HG03442 (cell line): Measurements from ENCODE around the gene RNASEH1.

ENCODE experiments used
- ATAC-seq: cut with Tn5 transposase; IDR thresholded peaks from one replicate; pipeline ENCODE4 v1.9.1; 2021; ENCODE audit warnings: mild to moderate bottlenecking, moderate library complexity; ENCODE audit not compliant: unreplicated experiment

RNASEH1 gene, protein sequence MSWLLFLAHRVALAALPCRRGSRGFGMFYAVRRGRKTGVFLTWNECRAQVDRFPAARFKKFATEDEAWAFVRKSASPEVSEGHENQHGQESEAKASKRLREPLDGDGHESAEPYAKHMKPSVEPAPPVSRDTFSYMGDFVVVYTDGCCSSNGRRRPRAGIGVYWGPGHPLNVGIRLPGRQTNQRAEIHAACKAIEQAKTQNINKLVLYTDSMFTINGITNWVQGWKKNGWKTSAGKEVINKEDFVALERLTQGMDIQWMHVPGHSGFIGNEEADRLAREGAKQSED

DNA sequence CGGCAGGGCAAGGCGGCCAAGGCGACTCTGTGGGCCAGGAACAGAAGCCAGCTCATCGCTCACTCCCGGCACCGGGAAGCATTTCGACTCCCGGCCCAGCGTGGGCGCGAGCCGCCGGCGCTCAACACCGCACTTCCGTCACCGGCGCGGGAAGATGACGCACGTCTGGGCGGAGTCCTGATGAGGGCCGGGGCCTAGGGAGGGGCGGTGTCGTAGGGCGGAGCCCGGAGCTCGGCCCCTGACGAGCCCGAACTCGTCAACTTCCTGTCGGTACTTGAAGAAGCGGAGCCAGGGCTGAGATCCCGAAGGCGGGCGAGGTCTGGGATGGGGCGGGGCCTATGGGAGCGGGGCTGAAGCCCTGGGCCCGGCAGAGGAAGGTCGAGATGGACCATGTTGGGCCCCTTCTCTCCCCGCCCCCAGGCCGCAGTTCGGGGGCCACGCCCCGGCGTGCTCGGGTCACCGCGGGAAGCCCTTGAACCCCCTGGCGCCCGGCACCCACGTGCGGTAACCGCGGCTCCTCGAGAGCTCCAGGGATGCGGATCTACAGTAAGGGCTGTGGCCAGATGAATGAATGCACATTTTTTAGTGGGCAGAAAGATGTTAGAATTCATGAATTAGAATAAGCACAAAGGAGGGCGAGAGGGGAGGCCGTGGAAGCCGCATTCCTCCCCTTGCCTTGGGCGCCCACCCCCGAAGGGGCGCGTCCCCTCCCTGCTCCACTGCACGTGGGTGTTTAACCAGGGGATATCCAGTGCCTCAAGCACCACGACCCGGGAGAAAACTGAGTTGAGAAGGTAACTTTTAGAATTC lies at the start of gene RNASEH1:
RNASEH1 (minus strand) TSS at position 129 of the 810 bp plus-strand sequence; CDS start at position 56, 73 bp downstream.
- peak; percentile 91 for ATAC-seq

GRCh38 chr2:3606370-3607201 lies 48.5 kb upstream of the RNASEH1 start:
- no peak for ATAC-seq

- no peak for ATAC-seq
These were observed 47.9 kb upstream of the RNASEH1 start for GRCh38 chr2:3606028-3606369.

DNA sequence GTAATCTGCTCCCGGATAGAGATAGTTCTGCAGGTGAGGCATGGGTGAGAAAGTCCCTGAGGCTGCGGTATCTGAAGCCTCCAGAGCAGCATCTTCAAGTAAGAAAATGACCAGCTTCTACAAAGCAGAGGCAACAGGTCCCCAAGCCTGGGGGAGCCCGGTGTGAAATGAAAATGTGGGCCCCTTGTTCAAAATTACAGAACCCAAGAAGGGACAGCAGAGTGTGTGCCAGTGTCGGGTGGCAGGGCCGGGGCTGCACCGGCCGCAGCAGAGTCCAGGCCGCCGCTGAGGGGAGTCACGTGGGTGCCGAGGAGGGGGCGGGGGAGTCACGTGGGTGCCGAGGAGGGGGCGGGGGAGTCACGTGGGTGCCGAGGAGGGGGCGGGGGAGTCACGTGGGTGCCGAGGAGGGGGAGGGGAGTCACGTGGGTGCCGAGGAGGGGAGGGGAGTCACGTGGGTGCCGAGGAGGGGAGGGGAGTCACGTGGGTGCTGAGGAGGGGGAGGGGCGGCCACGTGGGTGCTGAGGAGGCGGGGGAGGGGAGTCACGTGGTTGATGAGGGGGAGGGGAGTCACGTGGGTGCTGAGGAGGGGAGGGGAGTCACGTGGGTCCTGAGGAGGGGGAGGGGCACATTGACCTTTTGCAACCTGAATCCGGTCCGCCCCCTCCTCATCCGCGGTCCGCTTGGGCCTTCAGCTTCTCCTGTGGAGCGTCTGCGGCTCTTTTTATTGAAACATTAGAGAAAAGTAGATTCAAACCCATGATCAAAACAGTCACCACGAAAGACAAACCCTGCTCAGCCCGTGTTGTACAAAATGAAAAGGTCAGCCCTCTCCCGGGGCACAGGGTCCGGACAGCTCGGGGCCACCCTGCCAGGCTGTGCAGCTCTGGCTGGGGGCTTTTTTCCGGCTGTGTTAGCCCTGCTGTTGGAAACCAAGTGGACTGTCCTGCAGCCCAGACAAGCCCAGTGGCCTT lies 47.1 kb upstream of the RNASEH1 start:
- peak; percentile 29 for ATAC-seq

- no peak for ATAC-seq
These were observed 46.2 kb upstream of the RNASEH1 start for GRCh38 chr2:3604207-3604877.

GRCh38 chr2:3603536-3604206 lies 45.5 kb upstream of the RNASEH1 start:
- no peak for ATAC-seq

DNA sequence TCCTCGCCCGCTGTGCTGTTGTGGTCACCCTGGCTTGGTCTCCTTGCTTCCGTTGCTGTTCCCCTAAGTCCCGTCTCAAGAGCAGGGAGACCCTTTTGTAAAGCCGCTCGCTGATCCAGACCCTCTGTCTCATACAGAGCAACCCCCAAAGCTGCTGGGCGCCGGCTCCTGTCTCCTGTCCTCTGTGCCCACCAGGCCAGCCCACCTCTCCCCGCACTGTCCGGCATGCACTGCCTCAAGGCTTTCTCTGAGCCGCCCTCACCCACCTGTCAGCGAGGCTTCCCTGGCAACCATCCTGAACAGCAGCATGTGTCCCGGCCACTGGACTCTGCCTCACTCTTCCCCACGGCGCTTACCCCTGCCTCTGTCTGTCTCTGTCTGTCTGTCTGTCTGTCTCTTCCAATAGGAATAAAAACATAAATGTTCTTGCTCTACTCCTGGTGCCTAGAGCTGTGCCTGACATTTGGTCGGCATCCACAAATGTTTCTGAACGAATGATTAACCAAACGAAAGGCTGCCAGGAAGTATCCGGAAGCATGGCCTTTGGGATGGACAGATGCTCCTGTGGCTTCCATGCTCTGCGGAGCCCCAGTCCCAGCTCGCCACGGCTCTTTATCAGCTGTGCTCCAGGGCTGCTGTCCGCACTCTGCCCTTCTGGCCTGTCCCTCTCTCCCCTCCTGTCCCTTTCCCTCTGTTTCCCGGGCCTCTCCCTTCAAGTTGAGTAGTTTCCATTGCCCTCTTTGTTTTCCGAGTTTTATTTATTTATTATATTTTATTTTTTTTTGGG lies 44.6 kb upstream of the RNASEH1 start:
- no peak for ATAC-seq

GRCh38 chr2:3601561-3602271 lies 43.6 kb upstream of the RNASEH1 start:
- no peak for ATAC-seq

DNA sequence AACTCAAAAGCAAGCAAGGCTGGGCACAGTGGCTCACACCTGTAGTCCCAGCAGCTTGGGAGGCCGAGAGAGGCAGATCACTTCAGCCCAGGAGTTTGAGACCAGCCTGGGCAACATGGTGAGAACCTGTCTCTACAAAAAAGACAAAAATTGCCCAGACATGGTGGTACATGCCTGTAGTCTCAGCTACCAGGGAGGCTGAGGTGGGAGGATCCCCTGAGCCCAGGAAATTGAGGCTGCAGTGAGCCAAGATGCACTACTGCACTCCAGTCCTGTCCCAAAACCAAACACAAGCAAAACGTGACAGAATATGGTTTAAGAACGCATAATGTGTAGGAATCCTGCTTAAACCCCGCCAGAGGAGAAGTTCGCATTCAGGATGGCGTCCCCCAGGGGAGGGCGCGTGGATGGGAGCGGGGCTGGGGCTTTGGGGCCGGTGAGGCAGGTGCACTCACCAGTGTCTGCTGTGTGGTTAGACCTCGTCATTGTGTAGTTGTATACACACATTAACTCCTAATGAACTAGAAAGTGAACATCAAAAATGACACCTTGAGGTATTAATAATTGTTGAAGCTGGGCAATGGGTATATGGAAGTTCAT lies 42.2 kb upstream of the RNASEH1 start:
- ATAC-seq, result no peak

GRCh38 chr2:3598912-3599854 lies 41.0 kb upstream of the RNASEH1 start:
- no peak for ATAC-seq

DNA sequence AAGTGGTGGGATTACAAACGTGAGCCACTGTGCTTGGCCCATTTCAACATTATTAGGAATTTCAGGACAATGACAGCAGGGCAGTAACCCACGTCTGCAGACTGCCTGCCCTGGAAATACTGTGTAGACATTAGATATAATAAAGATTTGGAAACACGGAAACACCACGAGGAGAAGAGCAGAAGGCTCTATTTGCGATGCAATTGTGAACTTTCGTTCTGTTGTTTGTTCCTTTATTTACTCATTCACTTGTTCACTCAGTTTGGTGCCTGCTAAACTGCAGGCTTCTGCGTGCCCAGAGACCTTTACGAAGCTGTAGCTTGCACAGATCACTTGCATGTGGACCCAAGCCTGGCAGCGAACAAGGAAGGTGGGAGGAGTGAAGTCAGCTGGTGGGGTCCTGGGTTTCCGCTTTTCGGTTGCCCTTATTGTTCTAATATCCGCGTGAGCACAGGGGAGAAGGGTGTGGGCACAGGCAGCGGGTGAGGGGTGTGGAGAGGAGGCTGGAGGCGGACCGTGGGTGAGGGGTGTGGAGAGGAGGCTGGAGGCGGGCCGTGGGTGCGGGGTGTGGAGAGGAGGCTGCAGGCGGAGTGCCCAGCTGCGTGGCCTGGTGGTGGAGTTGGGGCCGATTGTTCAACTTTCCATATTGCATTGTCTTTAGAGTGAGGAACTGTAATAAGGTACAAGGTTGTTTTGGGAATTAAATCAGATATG lies 40.2 kb upstream of the RNASEH1 start:
- ATAC-seq, result no peak

DNA sequence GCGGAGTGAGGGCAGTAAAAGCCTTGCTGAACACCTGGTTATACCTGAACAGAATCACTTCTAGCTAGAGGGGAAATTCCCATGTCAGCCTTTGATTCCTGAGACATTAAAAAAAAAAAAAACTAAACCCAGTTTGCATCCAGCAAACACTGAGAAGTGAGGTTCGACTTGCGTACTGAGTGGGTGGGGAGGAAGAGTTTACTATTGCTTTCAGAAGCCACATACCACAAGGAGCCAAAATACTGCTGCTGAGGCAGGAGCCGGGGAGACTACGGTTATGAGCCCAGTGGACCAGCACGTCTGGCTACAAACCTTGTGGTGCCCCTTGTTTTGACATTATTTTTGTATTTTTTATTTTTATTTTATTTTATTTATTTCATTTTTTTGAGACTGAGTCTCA lies 39.4 kb upstream of the RNASEH1 start:
- peak; percentile 47 for ATAC-seq

GRCh38 chr2:3596901-3597417 lies 38.8 kb upstream of the RNASEH1 start:
- ATAC-seq, result no peak

DNA sequence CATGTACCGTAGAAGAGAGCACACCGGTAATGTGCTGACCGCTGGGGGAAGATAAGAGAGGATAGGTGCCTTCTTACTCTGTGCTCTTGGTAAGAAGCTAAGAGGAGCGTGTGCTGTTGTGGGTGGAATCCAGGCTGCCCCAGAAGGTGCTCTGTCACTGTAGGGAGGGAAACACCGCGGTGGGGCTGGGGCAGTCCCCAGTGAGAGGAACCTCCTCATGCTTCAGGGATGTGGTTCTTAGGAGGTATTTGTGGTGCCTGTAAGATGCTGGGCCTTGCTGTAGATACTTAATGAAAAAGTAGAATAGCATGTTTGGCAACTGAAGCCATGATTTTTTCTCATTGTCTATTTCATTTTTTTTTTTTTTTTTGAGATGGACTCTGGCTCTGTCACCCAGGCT lies 37.9 kb upstream of the RNASEH1 start:
- peak; percentile 95 for ATAC-seq

- ATAC-seq, result no peak
These were observed 37.3 kb upstream of the RNASEH1 start for GRCh38 chr2:3595404-3595803.
